ENCODE measurements around the gene TNFRSF25. TPM values are rescaled to one million over a fixed set of nuclear protein-coding genes. Genes with fewer than 3 reads are reported as not detected.
"Not testable (repeated sequence)": the region's sequence is repeated elsewhere in the genome, so short reads cannot be mapped to it uniquely, and the experiment has no call there.

Gene TNFRSF25
- total RNA-seq, 1 donor from 2014 or later, result 27.9 TPM

DNA sequence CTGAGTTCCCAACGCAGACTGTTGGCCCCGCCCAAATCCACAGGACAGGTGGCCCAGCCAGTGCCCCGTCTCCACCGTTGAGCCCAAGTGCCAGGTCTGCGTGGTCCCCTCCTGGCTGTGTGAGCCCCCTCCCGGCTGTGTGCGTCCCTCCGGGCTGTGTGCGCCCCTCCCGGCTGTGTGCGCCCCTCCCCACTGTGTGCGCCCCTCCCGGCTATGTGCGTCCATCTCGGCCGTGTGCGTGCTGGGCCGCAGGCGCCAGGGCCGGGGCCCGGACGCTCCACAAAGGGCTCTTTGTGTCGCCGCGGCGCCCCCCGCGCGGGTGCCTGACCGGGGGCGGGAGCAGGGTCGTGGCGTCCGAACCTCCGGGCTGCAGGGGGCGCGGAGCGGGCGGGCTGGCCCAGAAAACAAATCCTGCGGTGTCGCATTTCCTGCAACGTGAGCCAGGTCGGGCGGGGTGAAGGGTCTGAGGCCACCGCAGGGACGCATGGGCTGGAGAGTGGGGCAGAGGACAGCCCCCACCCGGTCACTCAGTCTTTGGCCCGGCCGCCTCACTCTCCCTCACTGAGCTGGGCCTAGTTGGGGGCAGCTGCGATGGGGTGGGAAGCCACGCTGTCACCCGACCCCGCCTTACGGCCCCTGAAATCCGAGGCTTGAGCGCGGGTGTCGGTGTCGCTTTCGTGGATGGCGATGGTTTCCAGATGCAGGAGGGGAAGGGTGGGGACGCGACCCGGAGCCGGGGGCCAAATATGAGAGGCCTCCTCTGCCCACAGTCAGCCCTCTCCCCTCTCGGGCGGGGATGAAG lies 18.8 kb downstream of the TNFRSF25 start:
- DNase-seq (ENCODE audit: extremely low spot score, unreplicated experiment), result no peak
- no peak overlapping the region for H3K27ac Mint-ChIP-seq (ENCODE audit: unreplicated experiment)
- H3K27me3 Mint-ChIP-seq (ENCODE audit: unreplicated experiment), result peaks cover 24% of the 10 kb centered on the region
- no peaks in the 10 kb centered on the region for H3K9me3 Mint-ChIP-seq (ENCODE audit: unreplicated experiment)
- H3K36me3 Mint-ChIP-seq (ENCODE audit: unreplicated experiment), result no peaks in the 10 kb centered on the region
- H3K4me3 Mint-ChIP-seq (ENCODE audit: unreplicated experiment), result no peak overlapping the region
- peaks cover 13% of the 10 kb centered on the region for H3K4me1 Mint-ChIP-seq (ENCODE audit: unreplicated experiment)
- TF ChIP-seq, protein P1, sequence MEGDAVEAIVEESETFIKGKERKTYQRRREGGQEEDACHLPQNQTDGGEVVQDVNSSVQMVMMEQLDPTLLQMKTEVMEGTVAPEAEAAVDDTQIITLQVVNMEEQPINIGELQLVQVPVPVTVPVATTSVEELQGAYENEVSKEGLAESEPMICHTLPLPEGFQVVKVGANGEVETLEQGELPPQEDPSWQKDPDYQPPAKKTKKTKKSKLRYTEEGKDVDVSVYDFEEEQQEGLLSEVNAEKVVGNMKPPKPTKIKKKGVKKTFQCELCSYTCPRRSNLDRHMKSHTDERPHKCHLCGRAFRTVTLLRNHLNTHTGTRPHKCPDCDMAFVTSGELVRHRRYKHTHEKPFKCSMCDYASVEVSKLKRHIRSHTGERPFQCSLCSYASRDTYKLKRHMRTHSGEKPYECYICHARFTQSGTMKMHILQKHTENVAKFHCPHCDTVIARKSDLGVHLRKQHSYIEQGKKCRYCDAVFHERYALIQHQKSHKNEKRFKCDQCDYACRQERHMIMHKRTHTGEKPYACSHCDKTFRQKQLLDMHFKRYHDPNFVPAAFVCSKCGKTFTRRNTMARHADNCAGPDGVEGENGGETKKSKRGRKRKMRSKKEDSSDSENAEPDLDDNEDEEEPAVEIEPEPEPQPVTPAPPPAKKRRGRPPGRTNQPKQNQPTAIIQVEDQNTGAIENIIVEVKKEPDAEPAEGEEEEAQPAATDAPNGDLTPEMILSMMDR (IDR thresholded peaks at IDR 0.05), result no peak

DNA sequence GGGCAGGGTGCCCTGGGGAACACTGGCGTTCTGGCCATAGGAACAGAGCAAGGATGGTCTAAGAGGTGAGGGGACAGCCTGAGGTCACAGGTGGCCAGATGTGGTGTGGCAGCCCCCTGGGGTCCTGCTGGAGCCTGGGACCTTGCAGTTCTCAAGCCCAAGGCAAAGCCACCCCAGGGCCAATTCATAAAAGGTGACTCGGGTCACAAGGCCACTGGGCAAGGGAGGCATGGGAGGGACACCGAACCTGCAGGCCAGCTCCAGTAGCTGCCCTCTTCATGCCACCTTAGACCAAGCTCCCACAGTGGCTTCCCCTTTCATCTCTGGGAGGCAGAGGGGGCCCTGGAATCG lies 19.3 kb downstream of the TNFRSF25 start:
- Mint-ChIP-seq H3K4me1 (ENCODE audit: unreplicated experiment) (peaks cover 13% of the 10 kb centered on the region), H3K27me3 (ENCODE audit: unreplicated experiment) (peaks cover 25% of the 10 kb centered on the region), H3K4me3 (ENCODE audit: unreplicated experiment) (no peak overlapping the region), H3K9me3 (ENCODE audit: unreplicated experiment) (no peaks in the 10 kb centered on the region), H3K36me3 (ENCODE audit: unreplicated experiment) (no peaks in the 10 kb centered on the region), H3K27ac (ENCODE audit: unreplicated experiment) (no peak overlapping the region)
- no peak for DNase-seq (ENCODE audit: extremely low spot score, unreplicated experiment)
- TF ChIP-seq, protein P1 (IDR thresholded peaks at IDR 0.05), result no peak

DNA sequence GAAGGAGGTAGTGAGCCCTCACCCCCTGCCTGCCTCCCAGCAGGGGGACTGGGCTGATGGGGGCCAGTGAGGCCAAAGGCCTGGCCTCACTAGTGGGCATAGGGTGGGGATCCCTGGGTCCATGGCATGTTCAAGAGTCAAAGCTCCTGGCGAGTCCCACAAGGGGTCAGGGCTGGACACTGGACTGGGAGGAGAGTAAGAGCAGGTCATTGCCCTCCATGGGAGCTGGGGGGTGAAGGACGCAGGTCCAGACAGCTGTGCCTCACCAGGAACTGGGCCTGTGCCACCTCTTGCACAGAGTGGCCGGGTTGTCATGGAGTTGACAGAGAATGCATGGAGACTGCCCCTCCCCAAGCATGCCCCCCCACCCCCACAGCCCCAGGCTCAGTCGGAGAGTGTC lies 20.0 kb downstream of the TNFRSF25 start:
- Mint-ChIP-seq H3K27me3 (ENCODE audit: unreplicated experiment) (peaks cover 29% of the 10 kb centered on the region), H3K4me1 (ENCODE audit: unreplicated experiment) (peaks cover 13% of the 10 kb centered on the region)
- not testable (repeated sequence) for DNase-seq (ENCODE audit: extremely low spot score, unreplicated experiment); H3K27ac Mint-ChIP-seq (ENCODE audit: unreplicated experiment); H3K36me3 Mint-ChIP-seq (ENCODE audit: unreplicated experiment); H3K9me3 Mint-ChIP-seq (ENCODE audit: unreplicated experiment); H3K4me3 Mint-ChIP-seq (ENCODE audit: unreplicated experiment)

DNA sequence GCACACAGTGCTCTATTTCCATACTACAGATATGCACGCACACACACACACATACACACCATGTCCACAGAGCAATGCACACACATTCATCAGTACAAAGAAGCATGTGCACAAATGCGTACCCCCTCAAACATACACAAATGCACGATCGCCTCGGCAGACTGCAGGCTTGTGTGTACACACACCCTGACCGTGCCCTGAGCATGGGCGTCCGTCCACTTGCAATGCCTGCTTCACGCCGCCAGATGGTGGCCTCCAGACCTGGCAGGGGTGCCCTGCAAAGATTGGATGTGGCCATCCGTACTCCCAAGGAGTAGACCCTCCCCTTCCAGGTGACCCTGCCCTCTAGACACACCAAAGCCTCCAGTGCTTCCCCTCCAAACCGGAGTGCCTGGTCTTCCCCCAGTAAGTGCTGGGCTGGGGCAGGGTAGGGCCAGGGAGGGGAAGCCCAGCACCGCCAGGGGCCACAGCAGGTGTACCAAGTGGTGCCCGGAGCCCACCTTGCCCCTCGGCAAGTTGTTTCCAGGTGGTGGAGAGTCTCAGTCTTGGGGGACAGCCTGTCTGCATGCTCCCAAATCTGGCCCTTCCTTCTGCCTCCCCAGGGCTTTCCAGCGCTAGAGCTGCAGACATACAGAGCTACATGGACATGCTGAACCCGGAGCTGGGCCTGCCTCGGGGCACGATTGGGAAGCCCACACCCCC lies 20.8 kb downstream of the TNFRSF25 start:
- no peaks in the 10 kb centered on the region for H3K9me3 Mint-ChIP-seq (ENCODE audit: unreplicated experiment)
- H3K27me3 Mint-ChIP-seq (ENCODE audit: unreplicated experiment), result peaks cover 24% of the 10 kb centered on the region
- no peak overlapping the region for H3K27ac Mint-ChIP-seq (ENCODE audit: unreplicated experiment)
- no peaks in the 10 kb centered on the region for H3K36me3 Mint-ChIP-seq (ENCODE audit: unreplicated experiment)
- H3K4me1 Mint-ChIP-seq (ENCODE audit: unreplicated experiment), result peaks cover 13% of the 10 kb centered on the region
- H3K4me3 Mint-ChIP-seq (ENCODE audit: unreplicated experiment), result no peak overlapping the region
- TF ChIP-seq, protein P1 (IDR thresholded peaks at IDR 0.05), result peak; percentile 53
- DNase-seq (ENCODE audit: extremely low spot score, unreplicated experiment), result no peak

DNA sequence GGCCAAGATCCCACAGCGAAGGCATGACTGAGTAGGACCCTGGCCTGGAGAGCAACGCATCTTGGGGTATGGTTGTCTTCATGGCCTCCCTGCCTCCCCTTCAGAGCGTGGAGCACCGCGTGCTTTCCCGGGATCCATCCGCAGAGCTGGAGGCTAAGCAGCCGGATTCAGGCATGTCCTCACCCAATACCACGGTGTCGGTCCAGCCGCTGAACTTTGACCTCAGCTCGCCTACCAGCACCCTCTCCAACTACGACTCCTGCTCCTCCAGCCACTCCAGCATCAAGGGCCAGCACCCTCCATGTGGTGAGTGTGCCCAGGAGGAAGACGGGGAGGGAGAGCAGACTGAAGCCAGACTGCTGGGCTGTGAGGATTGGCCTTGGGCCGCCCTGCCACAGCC lies 21.6 kb downstream of the TNFRSF25 start:
- H3K9me3 Mint-ChIP-seq (ENCODE audit: unreplicated experiment), result no peaks in the 10 kb centered on the region
- H3K4me1 Mint-ChIP-seq (ENCODE audit: unreplicated experiment), result peaks cover 11% of the 10 kb centered on the region
- H3K27me3 Mint-ChIP-seq (ENCODE audit: unreplicated experiment), result peaks cover 20% of the 10 kb centered on the region
- no peak overlapping the region for H3K4me3 Mint-ChIP-seq (ENCODE audit: unreplicated experiment)
- TF ChIP-seq, protein P1 (IDR thresholded peaks at IDR 0.05), result no peak
- no peak overlapping the region for H3K27ac Mint-ChIP-seq (ENCODE audit: unreplicated experiment)
- no peak for DNase-seq (ENCODE audit: extremely low spot score, unreplicated experiment)
- no peaks in the 10 kb centered on the region for H3K36me3 Mint-ChIP-seq (ENCODE audit: unreplicated experiment)
